ENCODE results near the gene C5orf47. TPM values are rescaled to one million over a fixed set of nuclear protein-coding genes. Genes with fewer than 3 reads are reported as not detected.

The C5orf47 gene
- total RNA-seq, 1 donor from 2014 or later = 0.08 TPM

GRCh38 chr5:174045470-174046025, 56.6 kb downstream of the C5orf47 start, which contains the start of gene NSG2:
Gene NSG2 (plus strand): TSS chr5:174045706. CDS start chr5:174046756, 1,050 bp downstream.
- no peak within 1 kb of the TSS for H3K4me3 ChIP-seq
- TF ChIP-seq CTCF (IDR thresholded peaks at IDR 0.05; ENCODE audit: borderline replicate concordance) = peak; percentile 74

GRCh38 chr5:174046558-174046957, 57.6 kb downstream of the C5orf47 start:
- H3K36me3 ChIP-seq = no peaks in the 10 kb centered on the region
- H3K9me3 ChIP-seq (replicated peaks) = no peaks in the 10 kb centered on the region
- no peak for TF ChIP-seq CTCF (IDR thresholded peaks at IDR 0.05; ENCODE audit: borderline replicate concordance)
- peaks cover 8% of the 10 kb centered on the region for H3K27me3 ChIP-seq (ENCODE audit: low read depth)
- H3K27ac ChIP-seq (replicated peaks) = no peak overlapping the region
- no peak overlapping the region for H3K4me3 ChIP-seq
- H3K4me1 ChIP-seq = no peaks in the 10 kb centered on the region
- DNase-seq = no peak
- intact Hi-C loops (cut with micrococcal nuclease) = loop anchor here (10.0 kb wide), 1 partner anchor 268 kb away; no protein-coding TSS in a partner anchor

More at GRCh38 chr5:174045470-174046025, 56.6 kb downstream of the C5orf47 start, which contains the start of gene NSG2:
- Histone ChIP-seq H3K36me3 (no peaks in the 10 kb centered on the region), H3K27me3 (ENCODE audit: low read depth) (peaks cover 8% of the 10 kb centered on the region), H3K4me1 (no peaks in the 10 kb centered on the region), H3K9me3 (replicated peaks) (no peaks in the 10 kb centered on the region), H3K27ac (replicated peaks) (no peak within 1 kb of the TSS)
- intact Hi-C loops (cut with micrococcal nuclease) = loop anchor here (10.0 kb wide), 1 partner anchor 269 kb away; no protein-coding TSS in a partner anchor
- peak; percentile 79 for DNase-seq

- Histone ChIP-seq H3K4me3 (no peak overlapping the region), H3K27ac (replicated peaks) (no peak overlapping the region), H3K9me3 (replicated peaks) (no peaks in the 10 kb centered on the region), H3K27me3 (ENCODE audit: low read depth) (peaks cover 8% of the 10 kb centered on the region), H3K4me1 (no peaks in the 10 kb centered on the region), H3K36me3 (no peaks in the 10 kb centered on the region)
- no peak for TF ChIP-seq CTCF (IDR thresholded peaks at IDR 0.05; ENCODE audit: borderline replicate concordance)
- DNase-seq = no peak
- intact Hi-C loops (cut with micrococcal nuclease) = loop anchor here (10.0 kb wide), 1 partner anchor 267 kb away; no protein-coding TSS in a partner anchor
These were observed 58.6 kb downstream of the C5orf47 start for GRCh38 chr5:174047472-174048099.

GRCh38 chr5:174052636-174053035, 63.7 kb downstream of the C5orf47 start:
- intact Hi-C loops (cut with micrococcal nuclease) = no loop called here
- no peak for TF ChIP-seq CTCF (IDR thresholded peaks at IDR 0.05; ENCODE audit: borderline replicate concordance)

GRCh38 chr5:174053905-174054304, 64.9 kb downstream of the C5orf47 start:
- Histone ChIP-seq H3K9me3 (replicated peaks) (no peaks in the 10 kb centered on the region), H3K4me1 (peaks cover 9% of the 10 kb centered on the region), H3K27ac (replicated peaks) (no peak overlapping the region), H3K27me3 (ENCODE audit: low read depth) (no peaks in the 10 kb centered on the region), H3K36me3 (no peaks in the 10 kb centered on the region), H3K4me3 (no peak overlapping the region)
- no peak for TF ChIP-seq CTCF (IDR thresholded peaks at IDR 0.05; ENCODE audit: borderline replicate concordance)
- DNase-seq = no peak
- intact Hi-C loops (cut with micrococcal nuclease) = no loop called here

More at GRCh38 chr5:174052636-174053035, 63.7 kb downstream of the C5orf47 start:
- no peaks in the 10 kb centered on the region for H3K27me3 ChIP-seq (ENCODE audit: low read depth)
- DNase-seq = no peak
- no peaks in the 10 kb centered on the region for H3K9me3 ChIP-seq (replicated peaks)
- no peak overlapping the region for H3K4me3 ChIP-seq
- no peaks in the 10 kb centered on the region for H3K36me3 ChIP-seq
- peaks cover 9% of the 10 kb centered on the region for H3K4me1 ChIP-seq
- H3K27ac ChIP-seq (replicated peaks) = no peak overlapping the region

Other genes starting within 250 kb of the C5orf47 start
- 136 TPM for gene CPEB4, start 100.8 kb upstream of the C5orf47 start, total RNA-seq
- gene NSG2, start 56.5 kb downstream of the C5orf47 start, total RNA-seq = 0.08 TPM